ENCODE results near the gene IL18R1. TPM values are rescaled to one million over a fixed set of nuclear protein-coding genes. Genes with fewer than 3 reads are reported as not detected.

The IL18R1 gene
- total and polyA plus RNA-seq, 9 of the 15 experiments (the other 6 are each of a cell fraction or from before 2014, with no cell fraction given): 0.55 to 10.0 (median 2.5) TPM

GRCh38 chr2:102315921-102316320 is 39.7 kb upstream of the IL18R1 start:
- CTCF ChIA-PET (ENCODE audit: low intra/inter-chr PET ratio): no interaction called here
- ATAC-seq: no peak
- TF ChIP-seq ZFP36 (IDR thresholded peaks at IDR 0.05; ENCODE audit: low read depth, low read length, partially characterized antibody) (no peak), ZFP1 (CRISPR knock-in tag; IDR thresholded peaks at IDR 0.05) (no peak), ZNF785 (CRISPR knock-in tag; IDR thresholded peaks at IDR 0.05) (no peak), MAFF (IDR thresholded peaks at IDR 0.05; ENCODE audit: low read length) (no peak), FOSL1 (tag; conservative IDR thresholded peaks at IDR 0.05) (no peak), ZNF76 (CRISPR knock-in tag; IDR thresholded peaks at IDR 0.05; ENCODE audit: borderline replicate concordance) (no peak), SLC30A9 (CRISPR knock-in tag; IDR thresholded peaks at IDR 0.05) (no peak), GTF3C2 (IDR thresholded peaks at IDR 0.05; ENCODE audit: borderline replicate concordance, extremely low read depth, insufficient read length) (no peak), DPF2 (IDR thresholded peaks at IDR 0.05) (no peak), DDX20 (tag; IDR thresholded peaks at IDR 0.05; ENCODE audit: low read depth) (no peak), RCOR1 (IDR thresholded peaks at IDR 0.05; ENCODE audit: borderline replicate concordance in 1 of 2, low read depth in 2 of 2, low read length in 2 of 2) (0 out of 4 replicates have a peak, but pooled peaks of 1 of the 2 experiments have one; percentile 12), PTTG1 (tag; IDR thresholded peaks at IDR 0.05; ENCODE audit: low read depth) (no peak), THRAP3 (IDR thresholded peaks at IDR 0.05; ENCODE audit: borderline replicate concordance) (no peak), WHSC1 (IDR thresholded peaks at IDR 0.05; ENCODE audit: low read length) (no peak), CBFA2T3 (IDR thresholded peaks at IDR 0.05) (0 out of 2 replicates have a peak, but pooled peaks have one; percentile 23), STAT5B (CRISPR knock-in tag; IDR thresholded peaks at IDR 0.05) (no peak), KDM1A (IDR thresholded peaks at IDR 0.05) (peak in 1 of 2 experiments; percentile 17; a peak in 1 of 4 replicates), MITF (IDR thresholded peaks at IDR 0.05) (no peak), SMARCC2 (IDR thresholded peaks at IDR 0.05; ENCODE audit: low read depth) (no peak), YBX1 (IDR thresholded peaks at IDR 0.05) (no peak)

More at GRCh38 chr2:102315921-102316320, 39.7 kb upstream of the IL18R1 start:
- no peaks in the 10 kb centered on the region for H4K20me1 ChIP-seq (replicated peaks; ENCODE audit: control insufficient read depth, insufficient read depth, low read length)
- H3K9ac ChIP-seq (ENCODE audit: insufficient read depth in 1 of 2, low read depth in 2 of 2, low read length in 2 of 2): no peak overlapping the region
- H3K4me3 ChIP-seq: no peak overlapping the region
- H3K4me2 ChIP-seq (ENCODE audit: insufficient read depth, low read length): no peak overlapping the region
- BruUV-seq (replicated peaks): no TSS peak
- no peaks in the 10 kb centered on the region for H3K36me3 ChIP-seq (ENCODE audit: control insufficient read depth, insufficient read depth, low read length)
- intact Hi-C loops (cut with micrococcal nuclease) (no loop called here), in situ Hi-C loops (cut with MboI) (no loop called here)
- no peaks in the 10 kb centered on the region for H3K9me3 ChIP-seq (replicated peaks; ENCODE audit: control insufficient read depth, insufficient read depth, low read depth, low read length)
- H3K79me2 ChIP-seq (ENCODE audit: control insufficient read depth, insufficient read depth, low read length): no peaks in the 10 kb centered on the region
- DNase-seq (ENCODE audit: extremely low read depth in 1 of 4, low spot score in 3 of 4): no peak
- peaks cover 0 to 6% of the 10 kb centered on the region in 2 experiments; a peak in 3 of 5 replicates for H3K4me1 ChIP-seq (replicated peaks in 1 of 2; ENCODE audit: control insufficient read depth in 2 of 2, insufficient read depth in 2 of 2, low read length in 2 of 2)
- POLR2A ChIA-PET: no interaction called here
- H3K9me1 ChIP-seq (ENCODE audit: control insufficient read depth, insufficient read depth, low read length): no peaks in the 10 kb centered on the region
- peaks cover 0 to 8% of the 10 kb centered on the region in 2 experiments; a peak in 1 of 5 replicates for H3K27me3 ChIP-seq (ENCODE audit: control insufficient read depth in 2 of 2, insufficient read depth in 2 of 2, low read length in 2 of 2)
- H2AFZ ChIP-seq (ENCODE audit: low read depth, low read length): no peak overlapping the region
- no peak overlapping the region for H3K27ac ChIP-seq (ENCODE audit: extremely low read depth, low read depth, low read length)
- 0% methylated on average over 2 of the region's 2 CpGs for WGBS (ENCODE audit: insufficient coverage, low coverage, missing lambda C conversion rate)
- FAIRE-seq: no peak

Data from K562 (cell line).